Trophoblast cell (in vitro differentiated cells and primary cell): Measurements from ENCODE around the gene FBXO15.

ENCODE experiments used
- DNase-seq, 2 donors: peaks; one replicate each; pipeline ENCODE4 v3.0.0-alpha.2; 2016
- H2AFZ ChIP-seq: 2 replicates; pipeline ENCODE4 v1.6.1; 2013; ENCODE audit warnings: low read length, moderate library complexity, mild to moderate bottlenecking; ENCODE audit not compliant: insufficient read depth, poor library complexity
- H2AK5ac ChIP-seq: 2 replicates; pipeline ENCODE4 v1.6.1; 2013; ENCODE audit warnings: mild to moderate bottlenecking, low read length
- H2BK120ac ChIP-seq: 2 replicates; pipeline ENCODE4 v1.6.1; 2013; ENCODE audit warnings: low read length, mild to moderate bottlenecking, moderate library complexity; ENCODE audit not compliant: insufficient read depth, poor library complexity
- H2BK12ac ChIP-seq: 2 replicates; pipeline ENCODE4 v1.6.1; 2013; ENCODE audit warnings: mild to moderate bottlenecking, low read length, moderate library complexity
- H2BK5ac ChIP-seq: 2 replicates; pipeline ENCODE4 v1.6.1; 2013; ENCODE audit warnings: low read length, low read depth, moderate library complexity, mild to moderate bottlenecking; ENCODE audit not compliant: poor library complexity
- H3K14ac ChIP-seq: 2 replicates; pipeline ENCODE4 v1.6.1; 2013; ENCODE audit warnings: mild to moderate bottlenecking, low read length
- H3K18ac ChIP-seq: 2 replicates; pipeline ENCODE4 v1.6.1; 2013; ENCODE audit warnings: mild to moderate bottlenecking, low read length
- H3K23ac ChIP-seq: 2 replicates; pipeline ENCODE4 v1.6.1; 2013; ENCODE audit warnings: low read length
- H3K27ac ChIP-seq: 2 replicates; pipeline ENCODE4 v1.5.1; 2013; ENCODE audit warnings: low read depth, mild to moderate bottlenecking, inconsistent platforms, low read length, moderate library complexity
- H3K27me3 ChIP-seq: 2 replicates; pipeline ENCODE4 v1.6.1; 2013; ENCODE audit warnings: inconsistent platforms, mild to moderate bottlenecking, low read length, moderate library complexity; ENCODE audit not compliant: insufficient read depth
- H3K36me3 ChIP-seq, 2 experiments: 1 replicate in 1 of 2; 2 replicates in 1 of 2; pipeline ENCODE4 v1.6.1; 2013; ENCODE audit warnings: low read length in 2 of 2, mild to moderate bottlenecking in 2 of 2, moderate library complexity in 1 of 2; ENCODE audit not compliant: insufficient read depth in 2 of 2, control insufficient read depth in 1 of 2
- H3K4ac ChIP-seq: 2 replicates; pipeline ENCODE4 v1.6.1; 2013; ENCODE audit warnings: low read depth, mild to moderate bottlenecking, low read length, moderate library complexity
- H3K4me1 ChIP-seq, 2 experiments: 1 replicate in 1 of 2; 2 replicates in 1 of 2; pipeline ENCODE4 v1.6.1; 2013; ENCODE audit warnings: low read length in 2 of 2, mild to moderate bottlenecking in 2 of 2, moderate library complexity in 1 of 2; ENCODE audit not compliant: insufficient read depth in 2 of 2, control insufficient read depth in 1 of 2
- H3K4me2 ChIP-seq: 2 replicates; pipeline ENCODE4 v1.6.1; 2013; ENCODE audit warnings: inconsistent platforms, mild to moderate bottlenecking, low read length, moderate library complexity
- H3K4me3 ChIP-seq: 2 replicates; pipeline ENCODE4 v1.5.1; 2013; ENCODE audit warnings: mild to moderate bottlenecking, low read depth, low read length, inconsistent platforms
- H3K79me1 ChIP-seq: one replicate; pipeline ENCODE4 v1.6.1; 2013; ENCODE audit warnings: low read length
- H3K79me2 ChIP-seq: 2 replicates; pipeline ENCODE4 v1.6.1; 2013; ENCODE audit warnings: low read length, mild to moderate bottlenecking; ENCODE audit not compliant: control insufficient read depth, insufficient read depth, poor library complexity
- H3K9ac ChIP-seq: 2 replicates; pipeline ENCODE4 v1.6.1; 2013; ENCODE audit warnings: mild to moderate bottlenecking, low read length
- H3K9me3 ChIP-seq: 2 replicates; pipeline ENCODE4 v1.6.1; 2013; ENCODE audit warnings: low read depth, mild to moderate bottlenecking, control low read depth, inconsistent platforms, low read length; ENCODE audit not compliant: insufficient read depth
- H4K12ac ChIP-seq: 2 replicates; pipeline ENCODE4 v1.6.1; 2013; ENCODE audit warnings: low read depth, mild to moderate bottlenecking, low read length, moderate library complexity
- H4K8ac ChIP-seq: 2 replicates; pipeline ENCODE4 v1.6.1; 2013; ENCODE audit warnings: low read depth, mild to moderate bottlenecking, low read length, moderate library complexity
- H4K91ac ChIP-seq: one replicate; pipeline ENCODE4 v1.6.1; 2013; ENCODE audit warnings: low read depth, mild to moderate bottlenecking, low read length, moderate library complexity
- WGBS: extraction: QIAGEN DNeasy Blood & Tissue Kit; methylation state at CpG from one replicate; pipeline ENCODE4 v1.1.7; 2013; ENCODE audit warnings: missing lambda C conversion rate; ENCODE audit not compliant: insufficient read length, insufficient coverage; ENCODE audit errors: extremely low coverage; 5-methylcytosine and 5-hydroxymethylcytosine counted together

Gene FBXO15

GRCh38 chr18:74139411-74139810 is 8.2 kb downstream of the FBXO15 start:
- Histone ChIP-seq H2BK12ac (no peak overlapping the region), H2AK5ac (no peak overlapping the region), H4K91ac (no peak overlapping the region), H4K12ac (no peak overlapping the region), H3K14ac (no peak overlapping the region), H3K79me2 (no peaks in the 10 kb centered on the region), H2BK120ac (no peak overlapping the region), H3K36me3 (no peaks in the 10 kb centered on the region), H4K8ac (no peak overlapping the region), H3K4me3 (no peak overlapping the region), H3K23ac (no peak overlapping the region), H3K4me2 (no peak overlapping the region), H3K27ac (no peak overlapping the region), H2BK5ac (no peak overlapping the region), H2AFZ (no peak overlapping the region), H3K4me1 (no peaks in the 10 kb centered on the region), H3K4ac (no peak overlapping the region), H3K79me1 (no peaks in the 10 kb centered on the region), H3K9ac (no peak overlapping the region), H3K9me3 (no peaks in the 10 kb centered on the region), H3K18ac (no peak overlapping the region), H3K27me3 (no peaks in the 10 kb centered on the region)
- no peak for DNase-seq
- no CpG with 5 or more reads among the region's 2 CpGs for WGBS

- Histone ChIP-seq H3K4ac (no peak overlapping the region), H2BK120ac (no peak overlapping the region), H3K79me2 (no peaks in the 10 kb centered on the region), H3K18ac (no peak overlapping the region), H3K14ac (no peak overlapping the region), H3K23ac (no peak overlapping the region), H4K12ac (no peak overlapping the region), H2AK5ac (no peak overlapping the region), H3K27me3 (no peaks in the 10 kb centered on the region), H3K27ac (no peak overlapping the region), H3K9me3 (no peaks in the 10 kb centered on the region), H2BK5ac (no peak overlapping the region), H2AFZ (no peak overlapping the region), H3K4me2 (no peak overlapping the region), H3K4me1 (no peaks in the 10 kb centered on the region), H2BK12ac (no peak overlapping the region), H3K9ac (no peak overlapping the region), H3K4me3 (no peak overlapping the region), H4K91ac (no peak overlapping the region), H3K79me1 (no peaks in the 10 kb centered on the region), H3K36me3 (no peaks in the 10 kb centered on the region), H4K8ac (no peak overlapping the region)
- no CpG with 5 or more reads among the region's 12 CpGs for WGBS
- no peak for DNase-seq
Measured at GRCh38 chr18:74137920-74138538, 9.6 kb downstream of the FBXO15 start.

DNA sequence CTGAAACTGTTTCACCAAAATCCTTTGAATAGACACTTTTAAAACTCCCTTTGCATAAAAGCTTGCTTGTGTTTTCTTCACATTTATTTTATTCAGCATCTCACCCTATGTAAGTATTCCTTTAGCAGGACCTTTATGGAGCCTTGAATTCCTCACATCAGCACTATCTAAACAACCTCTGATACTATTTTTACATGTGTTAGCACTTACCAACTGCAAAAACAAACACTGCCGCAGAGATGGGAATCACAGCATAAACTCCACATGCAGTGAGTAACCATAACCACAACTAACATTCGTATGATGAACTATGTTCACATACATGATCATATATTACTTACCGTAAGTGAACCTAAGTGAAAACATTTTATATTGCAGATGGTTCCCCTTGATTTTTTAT is 15.4 kb downstream of the FBXO15 start:
- H3K79me2 ChIP-seq: no peaks in the 10 kb centered on the region
- no peak overlapping the region for H2BK12ac ChIP-seq
- no peak overlapping the region for H4K91ac ChIP-seq
- H3K27ac ChIP-seq: no peak overlapping the region
- no peak overlapping the region for H4K12ac ChIP-seq
- H3K4me1 ChIP-seq: no peaks in the 10 kb centered on the region
- no peak overlapping the region for H2BK5ac ChIP-seq
- no peak overlapping the region for H2AFZ ChIP-seq
- no peaks in the 10 kb centered on the region for H3K36me3 ChIP-seq
- H3K4me3 ChIP-seq: no peak overlapping the region
- H3K4ac ChIP-seq: no peak overlapping the region
- H3K9me3 ChIP-seq: no peaks in the 10 kb centered on the region
- no peak overlapping the region for H4K8ac ChIP-seq
- H3K23ac ChIP-seq: no peak overlapping the region
- H2BK120ac ChIP-seq: no peak overlapping the region
- DNase-seq: no peak
- WGBS: no CpG with 5 or more reads among the region's 3 CpGs
- no peak overlapping the region for H3K4me2 ChIP-seq
- H3K18ac ChIP-seq: no peak overlapping the region
- no peaks in the 10 kb centered on the region for H3K27me3 ChIP-seq
- no peak overlapping the region for H3K14ac ChIP-seq
- no peak overlapping the region for H3K9ac ChIP-seq
- no peak overlapping the region for H2AK5ac ChIP-seq
- H3K79me1 ChIP-seq: no peaks in the 10 kb centered on the region

- Histone ChIP-seq H2AK5ac (no peak overlapping the region), H3K18ac (no peak overlapping the region), H3K27ac (no peak overlapping the region), H4K8ac (no peak overlapping the region), H2BK5ac (no peak overlapping the region), H3K4ac (no peak overlapping the region), H3K9ac (no peak overlapping the region), H3K4me3 (no peak overlapping the region), H3K14ac (no peak overlapping the region), H3K4me2 (no peak overlapping the region), H3K79me2 (no peaks in the 10 kb centered on the region), H3K27me3 (no peaks in the 10 kb centered on the region), H3K4me1 (no peaks in the 10 kb centered on the region), H3K23ac (no peak overlapping the region), H2BK120ac (no peak overlapping the region), H3K79me1 (no peaks in the 10 kb centered on the region), H4K91ac (no peak overlapping the region), H3K36me3 (no peaks in the 10 kb centered on the region), H2AFZ (no peak overlapping the region), H3K9me3 (no peaks in the 10 kb centered on the region), H2BK12ac (no peak overlapping the region), H4K12ac (no peak overlapping the region)
- no peak for DNase-seq
- WGBS: no CpG with 5 or more reads among the region's 3 CpGs
Measured at GRCh38 chr18:74131124-74131523, 16.5 kb downstream of the FBXO15 start.
